ENCODE results near the gene KNTC1.
"Not testable (repeated sequence)": the region's sequence is repeated elsewhere in the genome, so short reads cannot be mapped to it uniquely, and the experiment has no call there.

- TF ChIP-seq CTCF, POLR2A (IDR thresholded peaks at IDR 0.05): not testable (repeated sequence)
Measured at GRCh38 chr12:122583294-122583693, 56.2 kb downstream of the KNTC1 start.

Data from heart left ventricle (tissue), 13 donors.